K562 (cell line): Measurements from ENCODE around the gene NDST1. TPM values are rescaled to one million over a fixed set of nuclear protein-coding genes. Genes with fewer than 3 reads are reported as not detected.

Experiments used
- ATAC-seq: fragments of 200-7000 bp; cut with Tn5 transposase; 3 replicates; pipeline ENCODE4 v1.9.1; 2020; ENCODE audit warnings: moderate library complexity
- BruUV-seq: library from RNA; stranded (reverse); fragments of 400-500 nt; replicated peaks from 2 replicates; lab custom pipeline; 2021; lab: Mats Ljungman, UMichigan
- CTCF ChIA-PET: fragments of 300-600 bp; formaldehyde crosslinking; extraction: SDS; loops from one replicate; lab custom pipeline; 2021; ENCODE audit warnings: low intra/inter-chr PET ratio; lab: Yijun Ruan, JAX
- POLR2A ChIA-PET: fragments of 300-600, 350-650 bp; sonication (Branson Sonifier 250); formaldehyde crosslinking; extraction: SDS; loops from one replicate; lab custom pipeline; 2021; ENCODE audit warnings: antibody characterized with exemption, inconsistent platforms; lab: Yijun Ruan, JAX
- DNase-seq, 4 experiments: peaks; one replicate each; pipeline versions ENCODE4 v3.0.0 to v3.0.0-alpha.2; 2011 to 2018; ENCODE audit warnings: low spot score in 3 of 4, mixed read lengths in 3 of 4; ENCODE audit errors: extremely low read depth in 1 of 4
- FAIRE-seq: peaks from 2 replicates; lab custom pipeline; 2011; peaks lifted over from hg19 to GRCh38; lab: Jason Lieb, UNC
- H2AFZ ChIP-seq: 2 replicates; pipeline ENCODE4 v1.6.0; 2011; ENCODE audit warnings: low read depth, low read length, control low read depth, inconsistent platforms
- H3K27ac ChIP-seq: fragments of 200-600 bp; 3 replicates; pipeline ENCODE4 v1.8.0; 2011; ENCODE audit warnings: low read depth, mild to moderate bottlenecking, control low read depth, inconsistent platforms, low read length, moderate library complexity, mixed read lengths; ENCODE audit errors: extremely low read depth
- H3K27me3 ChIP-seq, 2 experiments: fragments of 300-600 bp in 1 of 2; 2 replicates in 1 of 2; 3 replicates in 1 of 2; pipeline versions ENCODE4 v1.6.0 to v1.8.0; 2011; ENCODE audit warnings: inconsistent platforms in 2 of 2, low read length in 2 of 2, mild to moderate bottlenecking in 1 of 2, mixed read lengths in 1 of 2, moderate library complexity in 1 of 2; ENCODE audit not compliant: control insufficient read depth in 2 of 2, insufficient read depth in 2 of 2
- H3K36me3 ChIP-seq: fragments of 300-600 bp; 3 replicates; pipeline ENCODE4 v1.8.0; 2011; ENCODE audit warnings: mild to moderate bottlenecking, low read length, inconsistent platforms; ENCODE audit not compliant: control insufficient read depth, insufficient read depth
- H3K4me1 ChIP-seq, 2 experiments: fragments of 200-600 bp in 1 of 2; replicated peaks in 1 of 2; 2 replicates in 1 of 2; 3 replicates in 1 of 2; pipeline versions ENCODE4 v1.5.1 to v1.8.0; 2011; ENCODE audit warnings: inconsistent platforms in 2 of 2, low read length in 2 of 2, mild to moderate bottlenecking in 1 of 2, mixed read lengths in 1 of 2, moderate library complexity in 1 of 2; ENCODE audit not compliant: control insufficient read depth in 2 of 2, insufficient read depth in 2 of 2
- H3K4me2 ChIP-seq: 2 replicates; pipeline ENCODE4 v1.6.1; 2011; ENCODE audit warnings: low read length, control low read depth, inconsistent platforms, mixed read lengths; ENCODE audit not compliant: insufficient read depth
- H3K4me3 ChIP-seq: fragments of 200-600 bp; sonication (generic), shearing (Covaris generic); 2 replicates; pipeline ENCODE4 v1.5.1; 2016; ENCODE audit warnings: control low read depth, inconsistent platforms
- H3K79me2 ChIP-seq: fragments of 200-600 bp; 3 replicates; pipeline ENCODE4 v1.8.0; 2011; ENCODE audit warnings: low read length, inconsistent platforms; ENCODE audit not compliant: control insufficient read depth, insufficient read depth
- H3K9ac ChIP-seq, 2 experiments: 2 replicates each; pipeline versions ENCODE4 v1.6.0 to v1.6.1; 2011; ENCODE audit warnings: low read depth in 2 of 2, low read length in 2 of 2, control low read depth in 1 of 2, inconsistent platforms in 1 of 2, mild to moderate bottlenecking in 1 of 2, mixed read lengths in 1 of 2; ENCODE audit not compliant: insufficient read depth in 1 of 2
- H3K9me1 ChIP-seq: one replicate; pipeline ENCODE4 v1.6.0; 2011; ENCODE audit warnings: inconsistent platforms, mild to moderate bottlenecking, low read length, moderate library complexity; ENCODE audit not compliant: control insufficient read depth, insufficient read depth
- H3K9me3 ChIP-seq: replicated peaks from 2 replicates; pipeline ENCODE4 v1.5.1; 2011; ENCODE audit warnings: low read depth, low read length, inconsistent platforms; ENCODE audit not compliant: control insufficient read depth, insufficient read depth
- H4K20me1 ChIP-seq: replicated peaks from 2 replicates; pipeline ENCODE4 v1.6.1; 2011; ENCODE audit warnings: low read length, inconsistent platforms, mixed read lengths; ENCODE audit not compliant: control insufficient read depth, insufficient read depth
- CBFB ChIP-seq: sonication (generic); formaldehyde crosslinking; IDR thresholded peaks from 2 replicates; pipeline ENCODE4 v1.4.0; 2020; ENCODE audit warnings: mild to moderate bottlenecking, missing genetic modification reagents
- FOXJ3 ChIP-seq: sonication (generic); formaldehyde crosslinking; IDR thresholded peaks from 2 replicates; pipeline ENCODE4 v1.4.0; 2020; ENCODE audit warnings: mild to moderate bottlenecking, missing genetic modification reagents
- GATA2 ChIP-seq: sonication (generic); formaldehyde crosslinking; IDR thresholded peaks from 2 replicates; pipeline ENCODE4 v1.4.0; 2020; ENCODE audit warnings: mild to moderate bottlenecking, missing genetic modification reagents
- KDM1A ChIP-seq, 2 experiments: fragments of 450-650 bp; IDR thresholded peaks; 2 replicates each; pipeline ENCODE4 v1.6.1; 2016; ENCODE audit warnings: mild to moderate bottlenecking in 2 of 2
- MAZ ChIP-seq, 2 experiments: fragments of 450-650 bp in 1 of 2; sonication (generic) in 1 of 2; formaldehyde crosslinking; IDR thresholded peaks in 1 of 2; conservative IDR thresholded peaks in 1 of 2; 2 replicates each; pipeline versions ENCODE4 v1.4.0 to v1.5.0; 2020; ENCODE audit warnings: mild to moderate bottlenecking in 1 of 2, missing genetic modification reagents in 1 of 2
- PHB2 ChIP-seq: fragments of 450-650 bp; IDR thresholded peaks from 2 replicates; pipeline ENCODE4 v1.6.1; 2017; ENCODE audit warnings: low read depth
- ZNF140 ChIP-seq: fragments of 250-450 bp; sonication (Bioruptor Pico); IDR thresholded peaks from 2 replicates; pipeline ENCODE4 v1.8.0; 2021; ENCODE audit warnings: moderate library complexity, mild to moderate bottlenecking, inconsistent platforms
- WGBS: fragments of 100-300 bp; shearing (Covaris generic); methylation state at CpG from one replicate; pipeline ENCODE4 v1.1.6; 2016; ENCODE audit warnings: low coverage, mixed read lengths; ENCODE audit not compliant: insufficient coverage; ENCODE audit errors: missing lambda C conversion rate; 5-methylcytosine and 5-hydroxymethylcytosine counted together
- in situ Hi-C: fragments of 300-500 bp; cut with MboI; formaldehyde crosslinking; loops from 4 replicates; pipeline ENCODE4 v1.15.0; 2018; ENCODE audit warnings: inconsistent platforms, mixed read lengths
- intact Hi-C: fragments of 100-400 bp; cut with micrococcal nuclease; formaldehyde crosslinking; loops from 2 replicates; pipeline ENCODE4 v1.14.2; 2022
- polyA plus RNA-seq, 8 experiments: library from polyadenylated mRNA; depleted of rRNA in 4 of 8; stranded (reverse) in 5 of 8; unstranded in 3 of 8; fragments of >200 nt; fragmentation: Nextera tagmentation in 2 of 8; fragmentation: Illumina TruSeq in 1 of 8; extraction: Ambion mirVana in 2 of 8; extraction: Trizol in 1 of 8; gene quantifications; 2 replicates each; pipeline versions ENCODE4 v1.2.1 to v1.2.3, GENCODE V29; 2011 to 2014; ENCODE audit warnings: inconsistent platforms in 1 of 8, missing spikeins in 1 of 8
- total RNA-seq, 7 experiments: library from RNA; depleted of rRNA in 6 of 7; stranded (reverse); fragments of >200 nt in 6 of 7; fragmentation: Illumina TruSeq in 2 of 7; extraction: Trizol in 2 of 7; gene quantifications; 2 replicates each; pipeline versions ENCODE4 v1.2.1 to v1.2.3, GENCODE V29; 2011 to 2021; ENCODE audit warnings: low replicate concordance in 1 of 7
- TF ChIP-seq, protein P1 (sequence below): fragments of 250-450 bp; sonication (Bioruptor Pico); IDR thresholded peaks from 2 replicates; pipeline ENCODE4 v1.8.0; 2022; ENCODE audit warnings: moderate library complexity, mild to moderate bottlenecking, inconsistent platforms
- TF ChIP-seq, protein P2 (sequence below): fragments of 450-650 bp; formaldehyde crosslinking; IDR thresholded peaks from 2 replicates; pipeline ENCODE4 v1.4.0; 2020; ENCODE audit warnings: mild to moderate bottlenecking, moderate library complexity
- TF ChIP-seq, protein P3 (sequence below): sonication (generic); formaldehyde crosslinking; IDR thresholded peaks from 2 replicates; pipeline ENCODE4 v1.8.0; 2023; ENCODE audit warnings: mild to moderate bottlenecking, missing genetic modification reagents
- TF ChIP-seq, protein P4 (sequence below): fragments of 450-650 bp; IDR thresholded peaks from 2 replicates; pipeline ENCODE4 v1.6.1; 2018; ENCODE audit warnings: mild to moderate bottlenecking, low read depth; ENCODE audit not compliant: partially characterized antibody
- TF ChIP-seq, protein P5 (sequence below): fragments of 450-650 bp; IDR thresholded peaks from 2 replicates; pipeline ENCODE4 v1.6.1; 2014; ENCODE audit warnings: low read depth, mild to moderate bottlenecking, moderate library complexity, borderline replicate concordance

NDST1 gene
- total and polyA plus RNA-seq, 9 of the 15 experiments (the other 6 are each of a cell fraction or from before 2014, with no cell fraction given): 0.38 to 47.9 (median 9.9) TPM

DNA sequence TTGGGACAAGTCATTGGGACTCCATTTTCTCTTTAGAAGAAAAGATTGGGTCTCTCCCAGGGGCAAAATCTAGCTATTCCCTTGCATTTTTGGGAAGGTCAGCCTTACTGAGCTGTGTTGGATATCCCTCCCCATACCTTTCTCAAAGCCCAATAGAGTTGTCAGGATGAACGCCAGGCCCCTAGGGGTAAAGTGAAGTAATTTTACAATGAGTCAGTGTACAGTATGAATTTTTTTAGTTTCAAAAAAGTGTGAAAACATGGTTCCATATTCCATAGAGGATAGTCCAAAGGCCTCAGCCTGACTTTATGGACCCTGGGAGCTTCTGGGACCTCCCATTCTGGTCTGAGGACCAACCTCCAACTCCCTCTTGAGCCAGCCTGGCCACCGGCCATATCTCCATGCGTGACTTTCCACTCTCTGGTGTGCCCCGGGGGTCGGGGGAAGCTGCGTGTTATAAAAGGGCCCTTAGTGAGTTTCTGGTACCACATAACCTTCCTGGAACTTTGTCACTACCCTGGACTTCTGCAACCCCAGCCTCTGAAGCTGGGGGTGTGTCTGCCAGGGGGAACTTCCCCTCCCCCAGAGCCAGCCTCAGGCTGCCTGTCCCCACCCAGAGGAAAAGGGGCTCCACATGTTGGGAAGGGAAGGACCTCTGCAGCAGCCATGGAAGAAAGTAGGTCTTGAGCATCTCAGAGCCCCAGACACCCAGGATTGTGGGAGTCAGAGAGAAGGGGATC is 80.1 kb downstream of the NDST1 start:
- under 1% methylated on average over 6 of the region's 6 CpGs for WGBS
- Histone ChIP-seq H3K9ac (no peak overlapping the region), H3K79me2 (no peaks in the 10 kb centered on the region), H3K27ac (no peak overlapping the region), H3K36me3 (no peaks in the 10 kb centered on the region), H3K9me1 (no peaks in the 10 kb centered on the region), H3K4me1 (no peaks in the 10 kb centered on the region; a peak in 1 of 5 replicates), H3K9me3 (no peaks in the 10 kb centered on the region), H3K4me2 (no peak overlapping the region), H2AFZ (no peak overlapping the region), H3K27me3 (peaks cover 13 to 55% of the 10 kb centered on the region in 2 experiments; a peak in 4 of 5 replicates), H3K4me3 (no peak overlapping the region), H4K20me1 (no peaks in the 10 kb centered on the region; the same call in 1 of the 2 replicates)
- POLR2A ChIA-PET: interaction anchor here (0.6 kb wide), 1 partner anchor 12 kb away, joined by 3 read pairs; no protein-coding TSS in a partner anchor
- CTCF ChIA-PET: no interaction called here
- intact Hi-C loops (no loop called here), in situ Hi-C loops (no loop called here)
- ATAC-seq (no peak), DNase-seq (no peak), FAIRE-seq (no peak)
- BruUV-seq: no TSS peak
- no peak for TF ChIP-seq KDM1A (IDR thresholded peaks at IDR 0.05)
- TF ChIP-seq, protein P1, sequence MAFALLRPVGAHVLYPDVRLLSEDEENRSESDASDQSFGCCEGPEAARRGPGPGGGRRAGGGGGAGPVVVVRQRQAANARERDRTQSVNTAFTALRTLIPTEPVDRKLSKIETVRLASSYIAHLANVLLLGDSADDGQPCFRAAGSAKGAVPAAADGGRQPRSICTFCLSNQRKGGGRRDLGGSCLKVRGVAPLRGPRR: no peak
- no peak for TF ChIP-seq ZNF140
- TF ChIP-seq, protein P2, sequence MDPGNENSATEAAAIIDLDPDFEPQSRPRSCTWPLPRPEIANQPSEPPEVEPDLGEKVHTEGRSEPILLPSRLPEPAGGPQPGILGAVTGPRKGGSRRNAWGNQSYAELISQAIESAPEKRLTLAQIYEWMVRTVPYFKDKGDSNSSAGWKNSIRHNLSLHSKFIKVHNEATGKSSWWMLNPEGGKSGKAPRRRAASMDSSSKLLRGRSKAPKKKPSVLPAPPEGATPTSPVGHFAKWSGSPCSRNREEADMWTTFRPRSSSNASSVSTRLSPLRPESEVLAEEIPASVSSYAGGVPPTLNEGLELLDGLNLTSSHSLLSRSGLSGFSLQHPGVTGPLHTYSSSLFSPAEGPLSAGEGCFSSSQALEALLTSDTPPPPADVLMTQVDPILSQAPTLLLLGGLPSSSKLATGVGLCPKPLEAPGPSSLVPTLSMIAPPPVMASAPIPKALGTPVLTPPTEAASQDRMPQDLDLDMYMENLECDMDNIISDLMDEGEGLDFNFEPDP (CRISPR knock-in tag): no peak
- TF ChIP-seq CBFB (CRISPR knock-in tag): no peak
- TF ChIP-seq PHB2: no peak
- TF ChIP-seq, protein P3, sequence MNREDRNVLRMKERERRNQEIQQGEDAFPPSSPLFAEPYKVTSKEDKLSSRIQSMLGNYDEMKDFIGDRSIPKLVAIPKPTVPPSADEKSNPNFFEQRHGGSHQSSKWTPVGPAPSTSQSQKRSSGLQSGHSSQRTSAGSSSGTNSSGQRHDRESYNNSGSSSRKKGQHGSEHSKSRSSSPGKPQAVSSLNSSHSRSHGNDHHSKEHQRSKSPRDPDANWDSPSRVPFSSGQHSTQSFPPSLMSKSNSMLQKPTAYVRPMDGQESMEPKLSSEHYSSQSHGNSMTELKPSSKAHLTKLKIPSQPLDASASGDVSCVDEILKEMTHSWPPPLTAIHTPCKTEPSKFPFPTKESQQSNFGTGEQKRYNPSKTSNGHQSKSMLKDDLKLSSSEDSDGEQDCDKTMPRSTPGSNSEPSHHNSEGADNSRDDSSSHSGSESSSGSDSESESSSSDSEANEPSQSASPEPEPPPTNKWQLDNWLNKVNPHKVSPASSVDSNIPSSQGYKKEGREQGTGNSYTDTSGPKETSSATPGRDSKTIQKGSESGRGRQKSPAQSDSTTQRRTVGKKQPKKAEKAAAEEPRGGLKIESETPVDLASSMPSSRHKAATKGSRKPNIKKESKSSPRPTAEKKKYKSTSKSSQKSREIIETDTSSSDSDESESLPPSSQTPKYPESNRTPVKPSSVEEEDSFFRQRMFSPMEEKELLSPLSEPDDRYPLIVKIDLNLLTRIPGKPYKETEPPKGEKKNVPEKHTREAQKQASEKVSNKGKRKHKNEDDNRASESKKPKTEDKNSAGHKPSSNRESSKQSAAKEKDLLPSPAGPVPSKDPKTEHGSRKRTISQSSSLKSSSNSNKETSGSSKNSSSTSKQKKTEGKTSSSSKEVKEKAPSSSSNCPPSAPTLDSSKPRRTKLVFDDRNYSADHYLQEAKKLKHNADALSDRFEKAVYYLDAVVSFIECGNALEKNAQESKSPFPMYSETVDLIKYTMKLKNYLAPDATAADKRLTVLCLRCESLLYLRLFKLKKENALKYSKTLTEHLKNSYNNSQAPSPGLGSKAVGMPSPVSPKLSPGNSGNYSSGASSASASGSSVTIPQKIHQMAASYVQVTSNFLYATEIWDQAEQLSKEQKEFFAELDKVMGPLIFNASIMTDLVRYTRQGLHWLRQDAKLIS (CRISPR knock-in tag): no peak
- TF ChIP-seq MAZ (CRISPR knock-in tag; conservative IDR thresholded peaks at IDR 0.05 in 1 of 2, IDR thresholded peaks at IDR 0.05 in 1 of 2): no peak
- TF ChIP-seq, protein P4, sequence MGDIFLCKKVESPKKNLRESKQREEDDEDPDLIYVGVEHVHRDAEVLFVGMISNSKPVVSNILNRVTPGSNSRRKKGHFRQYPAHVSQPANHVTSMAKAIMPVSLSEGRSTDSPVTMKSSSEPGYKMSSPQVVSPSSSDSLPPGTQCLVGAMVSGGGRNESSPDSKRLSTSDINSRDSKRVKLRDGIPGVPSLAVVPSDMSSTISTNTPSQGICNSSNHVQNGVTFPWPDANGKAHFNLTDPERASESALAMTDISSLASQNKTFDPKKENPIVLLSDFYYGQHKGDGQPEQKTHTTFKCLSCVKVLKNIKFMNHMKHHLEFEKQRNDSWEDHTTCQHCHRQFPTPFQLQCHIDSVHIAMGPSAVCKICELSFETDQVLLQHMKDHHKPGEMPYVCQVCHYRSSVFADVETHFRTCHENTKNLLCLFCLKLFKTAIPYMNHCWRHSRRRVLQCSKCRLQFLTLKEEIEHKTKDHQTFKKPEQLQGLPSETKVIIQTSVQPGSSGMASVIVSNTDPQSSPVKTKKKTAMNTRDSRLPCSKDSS: no peak
- TF ChIP-seq, protein P5, sequence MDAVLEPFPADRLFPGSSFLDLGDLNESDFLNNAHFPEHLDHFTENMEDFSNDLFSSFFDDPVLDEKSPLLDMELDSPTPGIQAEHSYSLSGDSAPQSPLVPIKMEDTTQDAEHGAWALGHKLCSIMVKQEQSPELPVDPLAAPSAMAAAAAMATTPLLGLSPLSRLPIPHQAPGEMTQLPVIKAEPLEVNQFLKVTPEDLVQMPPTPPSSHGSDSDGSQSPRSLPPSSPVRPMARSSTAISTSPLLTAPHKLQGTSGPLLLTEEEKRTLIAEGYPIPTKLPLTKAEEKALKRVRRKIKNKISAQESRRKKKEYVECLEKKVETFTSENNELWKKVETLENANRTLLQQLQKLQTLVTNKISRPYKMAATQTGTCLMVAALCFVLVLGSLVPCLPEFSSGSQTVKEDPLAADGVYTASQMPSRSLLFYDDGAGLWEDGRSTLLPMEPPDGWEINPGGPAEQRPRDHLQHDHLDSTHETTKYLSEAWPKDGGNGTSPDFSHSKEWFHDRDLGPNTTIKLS: no peak
- no peak for TF ChIP-seq FOXJ3 (CRISPR knock-in tag)
- no peak for TF ChIP-seq GATA2 (CRISPR knock-in tag)
